GM23248 (cell line): ENCODE data around the gene SMO. TPM values are rescaled to one million over a fixed set of nuclear protein-coding genes. Genes with fewer than 3 reads are reported as not detected.
A peak's percentile ranks its signal among the peaks of the same experiment; 100 is the strongest.

Experiments
- DNase-seq: peaks from one replicate; pipeline ENCODE4 v3.0.0-alpha.2; 2015
- H2AFZ ChIP-seq: fragments of 200-600 bp; sonication (generic); 2 replicates; pipeline ENCODE4 v1.6.1; 2016; ENCODE audit warnings: antibody characterized with exemption
- H3F3A ChIP-seq: fragments of 200-600 bp; sonication (generic); 2 replicates; pipeline ENCODE4 v1.6.1; 2016; ENCODE audit warnings: mild to moderate bottlenecking, antibody characterized with exemption, mixed run types; ENCODE audit not compliant: insufficient read depth
- H3K27ac ChIP-seq: fragments of 200-600 bp; sonication (generic); 2 replicates; pipeline ENCODE4 v1.5.1; 2016; ENCODE audit warnings: mild to moderate bottlenecking
- H3K27me3 ChIP-seq: fragments of 200-600 bp; sonication (generic); replicated peaks from 2 replicates; pipeline ENCODE4 v1.6.1; 2016; ENCODE audit warnings: mild to moderate bottlenecking; ENCODE audit not compliant: insufficient read depth
- H3K36me3 ChIP-seq: fragments of 200-600 bp; sonication (generic); 2 replicates; pipeline ENCODE4 v1.6.1; 2016; ENCODE audit warnings: low read depth, mild to moderate bottlenecking
- H3K4me1 ChIP-seq: fragments of 200-600 bp; sonication (generic); 2 replicates; pipeline ENCODE4 v1.6.1; 2016; ENCODE audit warnings: mild to moderate bottlenecking; ENCODE audit not compliant: insufficient read depth
- H3K4me2 ChIP-seq: fragments of 200-600 bp; sonication (generic); one replicate; pipeline ENCODE4 v1.6.1; 2016; ENCODE audit warnings: mild to moderate bottlenecking; ENCODE audit not compliant: unreplicated experiment
- H3K4me3 ChIP-seq: fragments of 200-600 bp; sonication (generic); 2 replicates; pipeline ENCODE4 v1.5.1; 2016; ENCODE audit warnings: mild to moderate bottlenecking
- H3K79me2 ChIP-seq: fragments of 200-600 bp; sonication (generic); 2 replicates; pipeline ENCODE4 v1.6.1; 2016; ENCODE audit warnings: mild to moderate bottlenecking; ENCODE audit not compliant: insufficient read depth
- H3K9ac ChIP-seq: fragments of 200-600 bp; sonication (generic); 2 replicates; pipeline ENCODE4 v1.6.1; 2016; ENCODE audit warnings: mild to moderate bottlenecking
- H3K9me2 ChIP-seq: fragments of 200-600 bp; sonication (generic); 2 replicates; pipeline ENCODE4 v1.6.1; 2016; ENCODE audit warnings: mixed run types, mild to moderate bottlenecking, moderate library complexity; ENCODE audit not compliant: insufficient read depth
- H3K9me3 ChIP-seq: fragments of 200-600 bp; sonication (generic); one replicate; pipeline ENCODE4 v1.6.1; 2017; ENCODE audit warnings: low read depth
- H4K20me1 ChIP-seq: fragments of 200-600 bp; sonication (generic); 2 replicates; pipeline ENCODE4 v1.6.0; 2016; ENCODE audit not compliant: insufficient read depth
- EZH2 ChIP-seq: fragments of 200-600 bp; sonication (generic); IDR thresholded peaks from 2 replicates; pipeline ENCODE4 v1.6.1; 2018; ENCODE audit warnings: antibody characterized with exemption, mild to moderate bottlenecking; ENCODE audit not compliant: insufficient read depth, poor library complexity, severe bottlenecking
- EZH2phosphoT487 ChIP-seq: fragments of 200-600 bp; sonication (generic); IDR thresholded peaks from 2 replicates; pipeline ENCODE4 v1.6.1; 2018; ENCODE audit warnings: antibody characterized with exemption, moderate library complexity, mild to moderate bottlenecking, low read depth; ENCODE audit not compliant: insufficient read depth
- WGBS, 2 experiments: methylation state at CpG; one replicate each; pipeline ENCODE4 v1.1.6; 2015 to 2017; ENCODE audit warnings: low lambda C conversion rate in 2 of 2, low coverage in 1 of 2; ENCODE audit errors: missing lambda C conversion rate in 2 of 2; 5-methylcytosine and 5-hydroxymethylcytosine counted together
- in situ Hi-C: fragments of 300-500 bp; cut with MboI; formaldehyde crosslinking; loops from 2 replicates; pipeline ENCODE4 v1.15.0; 2020
- polyA plus RNA-seq: library from polyadenylated mRNA; unstranded; fragments of >200 nt; fragmentation: Nextera tagmentation; extraction: Ambion mirVana; gene quantifications from 2 replicates; pipeline ENCODE4 v1.2.1, GENCODE V29; 2016
- total RNA-seq: library from RNA; depleted of rRNA; stranded (reverse); fragments of >200 nt; shearing (Covaris generic); gene quantifications from 2 replicates; pipeline ENCODE4 v1.2.3, GENCODE V29; 2014

The SMO gene
- total and polyA plus RNA-seq, 2 experiments from 2014 or later: 2.3 to 14.7 TPM

- in situ Hi-C loops: no loop called here
- peaks cover 7% of the 10 kb centered on the region; the same call in 1 of the 2 replicates for H3K27me3 ChIP-seq
- no peaks in the 10 kb centered on the region for H3K4me1 ChIP-seq
- no peak overlapping the region for H3K4me3 ChIP-seq
- no peaks in the 10 kb centered on the region for H4K20me1 ChIP-seq
- no peaks in the 10 kb centered on the region for H3K9me2 ChIP-seq
- no peaks in the 10 kb centered on the region for H3K36me3 ChIP-seq
- no peak overlapping the region for H3K9ac ChIP-seq
- WGBS, 2 experiments: 55 to 57% methylated on average over 5 of the region's 5 CpGs
- no peak for DNase-seq
- H3K27ac ChIP-seq: no peak overlapping the region
- no peak overlapping the region for H2AFZ ChIP-seq
- no peaks in the 10 kb centered on the region for H3K9me3 ChIP-seq
- TF ChIP-seq EZH2phosphoT487 (no peak), EZH2 (no peak)
- H3K4me2 ChIP-seq: no peak overlapping the region
- H3F3A ChIP-seq: no peaks in the 10 kb centered on the region
- H3K79me2 ChIP-seq: no peaks in the 10 kb centered on the region
Measured at GRCh38 chr7:129162732-129163131, 25.7 kb upstream of the SMO start.

GRCh38 chr7:129163875-129164544 lies 24.4 kb upstream of the SMO start:
- 50 to 52% methylated on average over 11 of the region's 11 CpGs for WGBS, 2 experiments
- Histone ChIP-seq H4K20me1 (no peaks in the 10 kb centered on the region), H3K4me3 (no peak overlapping the region), H3K9ac (no peak overlapping the region), H3K36me3 (no peaks in the 10 kb centered on the region), H2AFZ (no peak overlapping the region), H3K9me2 (no peaks in the 10 kb centered on the region), H3F3A (no peaks in the 10 kb centered on the region), H3K4me2 (no peak overlapping the region), H3K4me1 (no peaks in the 10 kb centered on the region), H3K9me3 (no peaks in the 10 kb centered on the region), H3K27ac (no peak overlapping the region), H3K79me2 (no peaks in the 10 kb centered on the region), H3K27me3 (0 out of 2 replicates have a peak, but pooled peaks cover 7% of the 10 kb centered on the region)
- TF ChIP-seq EZH2: no peak
- DNase-seq: peak; percentile 72
- in situ Hi-C loops: no loop called here

GRCh38 chr7:129166745-129167144 lies 21.7 kb upstream of the SMO start:
- H3K27me3 ChIP-seq: 0 out of 2 replicates have a peak, but pooled peaks cover 10% of the 10 kb centered on the region
- no peak overlapping the region for H2AFZ ChIP-seq
- no peak overlapping the region for H3K27ac ChIP-seq
- no peaks in the 10 kb centered on the region for H3K9me3 ChIP-seq
- WGBS, 2 experiments: 78 to 81% methylated on average over 4 of the region's 4 CpGs
- no peaks in the 10 kb centered on the region for H3K9me2 ChIP-seq
- H3K79me2 ChIP-seq: no peaks in the 10 kb centered on the region
- DNase-seq: no peak
- no peaks in the 10 kb centered on the region for H3K36me3 ChIP-seq
- H3K4me1 ChIP-seq: no peaks in the 10 kb centered on the region
- TF ChIP-seq EZH2 (no peak), EZH2phosphoT487 (no peak)
- H3F3A ChIP-seq: no peaks in the 10 kb centered on the region
- in situ Hi-C loops: no loop called here
- no peak overlapping the region for H3K4me2 ChIP-seq
- no peak overlapping the region for H3K9ac ChIP-seq
- no peak overlapping the region for H3K4me3 ChIP-seq
- no peaks in the 10 kb centered on the region for H4K20me1 ChIP-seq

GRCh38 chr7:129167817-129168216 lies 20.6 kb upstream of the SMO start:
- H3K4me2 ChIP-seq: no peak overlapping the region
- no peak overlapping the region for H3K9ac ChIP-seq
- no peak for DNase-seq
- in situ Hi-C loops: no loop called here
- WGBS, 2 experiments: 80% methylated on average over 4 of the region's 4 CpGs
- H3F3A ChIP-seq: no peaks in the 10 kb centered on the region
- no peak overlapping the region for H2AFZ ChIP-seq
- H3K9me2 ChIP-seq: no peaks in the 10 kb centered on the region
- H3K4me3 ChIP-seq: no peak overlapping the region
- no peaks in the 10 kb centered on the region for H3K36me3 ChIP-seq
- TF ChIP-seq EZH2 (no peak), EZH2phosphoT487 (no peak)
- H4K20me1 ChIP-seq: no peaks in the 10 kb centered on the region
- no peaks in the 10 kb centered on the region for H3K79me2 ChIP-seq
- no peaks in the 10 kb centered on the region for H3K4me1 ChIP-seq
- no peaks in the 10 kb centered on the region for H3K9me3 ChIP-seq
- 0 out of 2 replicates have a peak, but pooled peaks cover 10% of the 10 kb centered on the region for H3K27me3 ChIP-seq
- no peak overlapping the region for H3K27ac ChIP-seq
